Endothelial cell of umbilical vein (primary cell): ENCODE measurements around the gene AOC1. TPM values are rescaled to one million over a fixed set of nuclear protein-coding genes. Genes with fewer than 3 reads are reported as not detected.

ENCODE experiments used
- BruUV-seq: library from RNA; stranded (reverse); fragments of 400-500 nt; replicated peaks from 2 replicates; lab custom pipeline; 2021; lab: Mats Ljungman, UMichigan
- CTCF ChIA-PET: fragments of 300-600, 350-600 bp; sonication (Branson Sonifier 250); formaldehyde crosslinking; loops from one replicate; lab custom pipeline; 2021; ENCODE audit warnings: antibody characterized with exemption, inconsistent platforms; lab: Charles Lee
- POLR2A ChIA-PET: fragments of 300-600, 350-600 bp; sonication (Branson Sonifier 250); formaldehyde crosslinking; loops from one replicate; lab custom pipeline; 2021; ENCODE audit warnings: antibody characterized with exemption, inconsistent platforms; lab: Charles Lee
- DNase-seq: peaks from one replicate; pipeline ENCODE4 v3.0.0-alpha.2; 2011; ENCODE audit warnings: low read depth, low spot score
- FAIRE-seq: peaks from 2 replicates; lab custom pipeline; 2011; peaks lifted over from hg19 to GRCh38; lab: Jason Lieb, UNC
- H2AFZ ChIP-seq: 2 replicates; pipeline ENCODE4 v1.6.0; 2012; ENCODE audit warnings: low read depth, low read length, control low read depth, inconsistent platforms
- H3K27ac ChIP-seq: 2 replicates; pipeline ENCODE4 v1.5.1; 2011; ENCODE audit warnings: low read depth, mild to moderate bottlenecking, control low read depth, low read length, moderate library complexity; ENCODE audit not compliant: insufficient read depth
- H3K27me3 ChIP-seq, 2 experiments: 2 replicates each; pipeline versions ENCODE4 v1.6.0 to v1.6.1; 2011; ENCODE audit warnings: low read length in 2 of 2, mixed read lengths in 1 of 2; ENCODE audit not compliant: control insufficient read depth in 2 of 2, insufficient read depth in 2 of 2
- H3K36me3 ChIP-seq, 2 experiments: 2 replicates in 1 of 2; 3 replicates in 1 of 2; pipeline ENCODE4 v1.5.1; 2011; ENCODE audit warnings: low read length in 2 of 2, mild to moderate bottlenecking in 1 of 2, moderate library complexity in 1 of 2; ENCODE audit not compliant: control insufficient read depth in 2 of 2, insufficient read depth in 2 of 2; ENCODE audit errors: extremely low read depth in 1 of 2
- H3K4me1 ChIP-seq: 3 replicates; pipeline ENCODE4 v1.5.1; 2011; ENCODE audit warnings: mild to moderate bottlenecking, low read length; ENCODE audit not compliant: control insufficient read depth, insufficient read depth; ENCODE audit errors: extremely low read depth
- H3K4me2 ChIP-seq: 2 replicates; pipeline ENCODE4 v1.6.1; 2011; ENCODE audit warnings: low read length, control low read depth, mixed read lengths; ENCODE audit not compliant: insufficient read depth
- H3K4me3 ChIP-seq, 3 experiments: fragments of 200-600 bp in 1 of 3; sonication (generic), shearing (Covaris generic) in 1 of 3; replicated peaks in 1 of 3; 2 replicates each; pipeline ENCODE4 v1.5.1; 2011 to 2016; ENCODE audit warnings: control low read depth in 3 of 3, low read length in 3 of 3, mild to moderate bottlenecking in 2 of 3, inconsistent platforms in 1 of 3, low read depth in 1 of 3, moderate library complexity in 1 of 3; ENCODE audit not compliant: insufficient read depth in 1 of 3
- H3K79me2 ChIP-seq: 2 replicates; pipeline ENCODE4 v1.6.0; 2012; ENCODE audit warnings: low read length, inconsistent platforms; ENCODE audit not compliant: control insufficient read depth, insufficient read depth
- H3K9ac ChIP-seq: replicated peaks from 2 replicates; pipeline ENCODE3; 2011; ENCODE audit warnings: low read length, control low read depth; ENCODE audit not compliant: insufficient read depth; ENCODE audit errors: extremely low read depth
- H3K9me1 ChIP-seq: replicated peaks from 3 replicates; pipeline ENCODE4 v1.6.0; 2011; ENCODE audit warnings: mild to moderate bottlenecking, low read length; ENCODE audit not compliant: control insufficient read depth, insufficient read depth; ENCODE audit errors: extremely low read depth
- H3K9me3 ChIP-seq: replicated peaks from 2 replicates; pipeline ENCODE4 v1.5.1; 2012; ENCODE audit warnings: low read length, inconsistent platforms; ENCODE audit not compliant: control insufficient read depth, insufficient read depth
- H4K20me1 ChIP-seq: replicated peaks from 2 replicates; pipeline ENCODE3; 2011; ENCODE audit warnings: mild to moderate bottlenecking, low read length; ENCODE audit not compliant: control insufficient read depth, insufficient read depth; ENCODE audit errors: extremely low read depth
- EZH2 ChIP-seq: IDR thresholded peaks from 2 replicates; pipeline ENCODE4 v1.6.1; 2012; ENCODE audit warnings: borderline replicate concordance, low read depth, mild to moderate bottlenecking, moderate library complexity, low read length, inconsistent platforms; ENCODE audit not compliant: severe bottlenecking
- FOS ChIP-seq: IDR thresholded peaks from 2 replicates; pipeline ENCODE4 v1.6.1; 2011; ENCODE audit warnings: mild to moderate bottlenecking, low read length, moderate library complexity, borderline replicate concordance; ENCODE audit not compliant: insufficient read depth
- GATA2 ChIP-seq: IDR thresholded peaks from 2 replicates; pipeline ENCODE4 v1.7.0; 2011; ENCODE audit warnings: low read depth, mild to moderate bottlenecking, moderate library complexity, mixed read lengths, low read length; ENCODE audit not compliant: insufficient read length, insufficient read depth
- JUN ChIP-seq: IDR thresholded peaks from 2 replicates; pipeline ENCODE4 v1.6.1; 2011; ENCODE audit warnings: borderline replicate concordance, low read depth; ENCODE audit not compliant: insufficient read length, insufficient read depth
- MYC ChIP-seq: IDR thresholded peaks from one replicate; pipeline ENCODE4 v1.6.1; 2011; ENCODE audit warnings: mild to moderate bottlenecking, low read depth, low read length
- POLR2A ChIP-seq: IDR thresholded peaks from 2 replicates; pipeline ENCODE4 v1.6.1; 2012; ENCODE audit warnings: low read depth, mild to moderate bottlenecking, control low read depth, low read length
- POLR2AphosphoS5 ChIP-seq: IDR thresholded peaks from 2 replicates; pipeline ENCODE4 v1.6.1; 2012; ENCODE audit warnings: low read depth, mild to moderate bottlenecking, control low read depth, low read length, moderate library complexity; ENCODE audit not compliant: insufficient read depth
- dilution Hi-C: fragments of 300-500 bp; cut with MboI; formaldehyde crosslinking; loops from one replicate; pipeline ENCODE4 v1.15.0; 2019; ENCODE audit warnings: low sequenced_read_pairs; ENCODE audit not compliant: extremely low pct_ligation_motif_present
- intact Hi-C: fragments of 100-400 bp; cut with micrococcal nuclease; formaldehyde crosslinking; loops from one replicate; pipeline ENCODE4 v1.10.0; 2022
- polyA plus RNA-seq, 4 experiments: library from polyadenylated mRNA; depleted of rRNA in 3 of 4; stranded (reverse) in 3 of 4; unstranded in 1 of 4; fragments of >200 nt; gene quantifications; 2 replicates each; pipeline versions ENCODE4 v1.2.1 to v1.2.3, GENCODE V29; 2011 to 2012; ENCODE audit warnings: missing spikeins in 1 of 4
- total RNA-seq: library from RNA; stranded (reverse); gene quantifications from 2 replicates; pipeline ENCODE4 v1.2.3, GENCODE V29; 2021
- TF ChIP-seq, protein P1 (sequence below), 2 donors: IDR thresholded peaks; 1 replicate in 1 of 2; 2 replicates in 1 of 2; pipeline ENCODE4 v1.5.1; 2011; ENCODE audit warnings: low read length in 2 of 2, mild to moderate bottlenecking in 2 of 2, moderate library complexity in 2 of 2, control low read depth in 1 of 2, inconsistent platforms in 1 of 2, low read depth in 1 of 2; ENCODE audit not compliant: insufficient read depth in 1 of 2; ENCODE audit errors: extremely low read depth in 1 of 2
- TF ChIP-seq, protein P2 (sequence below): IDR thresholded peaks from 2 replicates; pipeline ENCODE4 v1.6.1; 2011; ENCODE audit not compliant: insufficient read depth, insufficient read length

The AOC1 gene
- total and polyA plus RNA-seq, 2 donors (not counting 3 experiments of a cell fraction or from before 2014, with no cell fraction given) = not detected

DNA sequence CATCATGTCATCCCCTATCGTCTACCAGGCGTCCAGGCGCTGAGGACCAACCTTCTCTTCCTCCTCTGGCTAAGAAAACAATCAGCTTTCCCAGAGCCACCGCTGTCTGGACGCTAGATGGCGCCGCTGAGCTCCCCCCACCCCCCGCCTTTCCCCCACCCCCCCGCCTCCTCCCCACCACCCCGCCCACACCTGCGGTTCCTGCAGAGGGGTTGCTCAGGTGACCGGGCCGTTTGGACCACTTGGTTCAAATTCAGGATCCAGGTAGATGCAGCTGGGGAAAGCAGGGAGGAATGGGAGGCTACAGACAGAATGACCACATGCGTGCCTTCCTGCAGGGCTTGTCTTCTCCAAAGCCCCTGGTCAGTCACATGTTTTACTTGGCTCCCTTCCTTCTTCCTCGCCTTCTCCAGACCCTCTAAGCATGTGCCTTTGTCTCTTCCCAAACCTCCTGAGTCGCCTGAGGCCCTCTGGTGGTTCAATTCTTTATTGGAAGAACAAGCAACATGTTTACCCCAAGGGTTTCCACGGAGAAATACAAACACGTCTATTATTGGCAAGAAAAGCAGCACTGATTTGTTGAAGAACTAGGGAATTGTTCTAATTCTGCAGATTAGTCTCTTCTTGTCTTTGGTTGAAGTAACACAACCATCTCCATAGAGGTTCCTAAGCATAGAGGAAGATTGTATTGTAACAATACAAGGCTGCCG lies 24.7 kb downstream of the AOC1 start:
- POLR2A ChIA-PET = no interaction called here
- Histone ChIP-seq H2AFZ (peak overlapping the region; percentile 65), H3K79me2 (no peaks in the 10 kb centered on the region), H3K9me1 (no peaks in the 10 kb centered on the region), H3K4me2 (peak overlapping the region; percentile 27), H3K27me3 (peaks cover 8 to 50% of the 10 kb centered on the region in 2 experiments), H3K4me3 (no peak overlapping the region), H3K36me3 (no peaks in the 10 kb centered on the region), H3K4me1 (peaks cover 10% of the 10 kb centered on the region), H3K9me3 (no peaks in the 10 kb centered on the region), H4K20me1 (no peaks in the 10 kb centered on the region), H3K9ac (no peak overlapping the region), H3K27ac (no peak overlapping the region)
- CTCF ChIA-PET = interaction anchor here (0.6 to 3.9 kb wide), 35 partner anchors 9 to 592 kb away, joined by 3 to 29 read pairs (median 4); no protein-coding TSS in a partner anchor
- FAIRE-seq (peak; percentile 88), DNase-seq (peak; percentile 89)
- dilution Hi-C loops = no loop called here
- BruUV-seq = no TSS peak
- intact Hi-C loops = loop anchor here (1.0 to 5.0 kb wide), 6 partner anchors 99 to 590 kb away; partner anchors contain the start of gene GIMAP6
- no peak for TF ChIP-seq EZH2
- TF ChIP-seq MYC = no peak
- no peak for TF ChIP-seq GATA2
- TF ChIP-seq, protein P1, sequence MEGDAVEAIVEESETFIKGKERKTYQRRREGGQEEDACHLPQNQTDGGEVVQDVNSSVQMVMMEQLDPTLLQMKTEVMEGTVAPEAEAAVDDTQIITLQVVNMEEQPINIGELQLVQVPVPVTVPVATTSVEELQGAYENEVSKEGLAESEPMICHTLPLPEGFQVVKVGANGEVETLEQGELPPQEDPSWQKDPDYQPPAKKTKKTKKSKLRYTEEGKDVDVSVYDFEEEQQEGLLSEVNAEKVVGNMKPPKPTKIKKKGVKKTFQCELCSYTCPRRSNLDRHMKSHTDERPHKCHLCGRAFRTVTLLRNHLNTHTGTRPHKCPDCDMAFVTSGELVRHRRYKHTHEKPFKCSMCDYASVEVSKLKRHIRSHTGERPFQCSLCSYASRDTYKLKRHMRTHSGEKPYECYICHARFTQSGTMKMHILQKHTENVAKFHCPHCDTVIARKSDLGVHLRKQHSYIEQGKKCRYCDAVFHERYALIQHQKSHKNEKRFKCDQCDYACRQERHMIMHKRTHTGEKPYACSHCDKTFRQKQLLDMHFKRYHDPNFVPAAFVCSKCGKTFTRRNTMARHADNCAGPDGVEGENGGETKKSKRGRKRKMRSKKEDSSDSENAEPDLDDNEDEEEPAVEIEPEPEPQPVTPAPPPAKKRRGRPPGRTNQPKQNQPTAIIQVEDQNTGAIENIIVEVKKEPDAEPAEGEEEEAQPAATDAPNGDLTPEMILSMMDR (IDR thresholded peaks at IDR 0.05; ENCODE audit: extremely low read depth in 1 of 2, insufficient read depth in 1 of 2, low read depth in 1 of 2, low read length in 2 of 2) = peak; percentile 46 to 63
- no peak for TF ChIP-seq FOS
- no peak for TF ChIP-seq POLR2AphosphoS5
- no peak for TF ChIP-seq POLR2A
- no peak for TF ChIP-seq JUN
- TF ChIP-seq, protein P2, sequence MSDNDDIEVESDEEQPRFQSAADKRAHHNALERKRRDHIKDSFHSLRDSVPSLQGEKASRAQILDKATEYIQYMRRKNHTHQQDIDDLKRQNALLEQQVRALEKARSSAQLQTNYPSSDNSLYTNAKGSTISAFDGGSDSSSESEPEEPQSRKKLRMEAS = peak; percentile 81
